Measurements from ENCODE around the gene PDE4D.

Gene PDE4D

DNA sequence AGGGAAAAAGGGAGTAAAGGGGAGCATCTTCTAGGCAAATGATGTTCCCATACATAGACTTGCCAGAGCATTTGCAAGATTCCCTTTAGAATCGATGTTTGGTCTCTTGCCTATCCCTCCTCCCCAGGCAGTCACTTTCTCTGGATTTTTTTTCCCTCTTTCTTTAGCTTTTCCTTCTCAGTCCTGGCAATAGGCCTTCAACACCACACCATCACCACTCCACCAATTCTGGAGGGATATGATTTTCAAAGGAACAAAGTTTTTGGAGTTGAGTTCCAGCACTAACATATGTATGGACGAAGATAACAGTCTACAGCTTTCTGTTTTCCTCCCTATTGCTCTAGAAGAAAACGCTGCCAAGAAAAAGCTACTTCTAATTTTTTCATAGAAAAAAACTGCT, 377.4 kb downstream of the PDE4D start:
- no peak for DNase-seq (ENCODE audit: low read depth)

DNA sequence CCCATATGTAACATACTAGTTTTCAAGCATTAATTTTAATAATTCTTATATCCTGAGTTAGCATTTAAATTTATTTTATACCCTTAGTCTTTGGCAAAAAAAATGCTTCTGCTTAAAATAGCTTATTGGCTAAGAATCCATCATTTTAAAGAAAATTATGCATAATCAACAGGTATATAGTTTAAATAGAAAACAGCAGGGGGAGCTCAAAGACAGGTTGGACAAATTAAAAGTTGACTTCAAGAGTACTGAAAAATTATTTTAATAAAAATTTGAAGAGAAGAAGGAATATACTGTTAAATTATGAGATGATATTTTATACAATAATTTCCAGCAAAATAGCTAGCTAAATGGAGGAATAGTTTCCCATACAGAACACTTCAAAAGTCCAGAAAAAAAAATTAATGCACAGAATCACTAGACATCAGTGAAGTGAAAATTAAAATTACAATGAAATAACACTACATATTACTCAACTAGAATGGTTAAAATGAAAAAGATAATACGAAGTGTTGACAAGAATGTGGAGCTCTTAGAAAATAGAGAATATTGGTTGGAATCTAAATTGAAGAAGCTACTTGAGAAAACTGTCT, 387.1 kb downstream of the PDE4D start:
- no peak for DNase-seq (ENCODE audit: low read depth)

DNA sequence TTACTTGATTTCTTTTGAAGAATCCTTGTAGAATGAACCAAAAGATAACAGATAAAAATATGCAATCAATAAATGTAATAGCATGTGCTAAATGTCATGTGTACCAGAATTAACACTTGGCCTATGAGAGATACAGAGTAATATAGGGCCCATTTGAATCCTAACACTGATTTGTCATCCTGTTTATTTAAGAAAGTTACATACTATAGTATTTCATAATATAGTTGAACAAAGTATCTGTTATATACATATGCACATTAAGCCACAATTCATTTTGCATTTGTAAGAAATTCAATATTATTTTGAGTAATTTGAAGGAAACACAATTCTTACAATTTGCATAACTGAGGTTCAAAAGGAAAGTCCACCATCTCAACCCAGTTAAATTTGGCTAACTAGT, 389.5 kb downstream of the PDE4D start:
- no peak for DNase-seq (ENCODE audit: low read depth)

DNA sequence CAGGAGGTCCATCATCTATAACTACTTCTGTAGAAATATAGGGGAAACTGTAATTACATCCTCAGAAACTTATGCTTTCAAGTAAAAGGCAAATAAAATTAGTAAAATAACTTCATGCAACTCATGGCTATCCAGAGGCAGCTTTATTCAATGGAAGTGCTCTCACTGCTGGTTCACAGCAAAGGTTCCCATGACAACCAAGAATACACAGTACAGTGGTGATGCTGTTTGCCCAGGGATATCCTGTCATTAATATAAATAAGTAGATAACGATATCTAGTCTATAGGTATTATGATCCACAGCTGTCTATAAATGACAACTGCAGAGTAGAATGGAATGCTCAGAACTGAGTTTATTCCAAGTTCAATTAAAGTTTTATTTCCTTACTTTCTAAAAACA, 390.3 kb downstream of the PDE4D start:
- no peak for DNase-seq (ENCODE audit: low read depth)

GRCh38 chr5:59501316-59501715, 392.2 kb downstream of the PDE4D start:
- no peak for DNase-seq (ENCODE audit: low read depth)

- no peak for DNase-seq (ENCODE audit: low read depth)
Measured at GRCh38 chr5:59500014-59500413, 393.5 kb downstream of the PDE4D start.

- no peak for DNase-seq (ENCODE audit: low read depth)
Measured at GRCh38 chr5:59497207-59497606, 396.3 kb downstream of the PDE4D start.

DNA sequence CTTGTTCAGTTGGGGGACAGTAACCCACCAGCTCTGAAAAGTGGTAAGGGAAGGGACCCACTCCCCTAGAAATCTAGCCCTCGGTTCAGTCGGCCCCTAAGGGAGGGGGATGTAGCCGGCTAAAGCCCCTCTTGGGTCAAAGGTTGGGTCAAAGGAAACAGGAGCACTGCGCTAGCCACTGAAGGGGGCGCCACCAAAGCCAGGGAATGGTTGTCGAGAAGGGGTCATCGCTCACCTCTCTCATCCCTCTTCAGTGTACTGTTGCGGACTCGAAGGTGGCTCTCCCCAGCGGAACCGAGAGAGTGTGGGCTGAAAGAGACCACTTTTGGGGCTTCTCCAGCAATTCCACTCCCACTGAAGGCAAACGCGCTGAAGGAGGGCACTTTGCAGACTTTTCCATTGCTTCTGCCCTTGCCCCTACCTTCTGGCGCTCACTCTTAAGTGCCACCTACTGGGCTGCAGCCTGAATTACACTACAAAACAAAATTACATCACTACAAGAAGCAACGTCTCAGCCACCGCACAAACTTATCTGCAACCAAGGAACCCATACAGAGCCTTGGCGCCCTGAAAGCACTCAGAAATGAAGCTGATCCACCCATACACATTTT, 396.9 kb downstream of the PDE4D start:
- DNase-seq (ENCODE audit: low read depth) = no peak

GRCh38 chr5:59491945-59492344, 401.6 kb downstream of the PDE4D start:
- no peak for DNase-seq (ENCODE audit: low read depth)

DNA sequence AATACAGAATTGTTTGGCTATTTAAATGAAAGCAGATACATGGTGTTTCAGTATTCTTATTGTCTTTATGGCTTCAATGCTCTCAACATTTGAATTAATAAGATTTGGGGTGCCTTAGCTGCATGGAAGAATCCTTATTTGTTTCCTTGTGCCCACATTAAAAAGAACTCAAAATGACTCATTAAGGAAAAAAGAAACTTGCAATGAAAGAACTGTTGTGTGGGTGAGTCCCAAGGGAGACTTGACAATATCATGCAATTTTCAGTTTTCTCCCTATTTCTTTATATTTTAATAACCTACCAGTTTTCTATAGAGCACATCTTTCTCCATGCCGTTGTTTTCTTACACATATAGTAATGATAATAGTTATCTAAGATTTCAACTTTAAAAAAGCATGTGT, 404.0 kb downstream of the PDE4D start:
- DNase-seq (ENCODE audit: low read depth) = no peak

DNA sequence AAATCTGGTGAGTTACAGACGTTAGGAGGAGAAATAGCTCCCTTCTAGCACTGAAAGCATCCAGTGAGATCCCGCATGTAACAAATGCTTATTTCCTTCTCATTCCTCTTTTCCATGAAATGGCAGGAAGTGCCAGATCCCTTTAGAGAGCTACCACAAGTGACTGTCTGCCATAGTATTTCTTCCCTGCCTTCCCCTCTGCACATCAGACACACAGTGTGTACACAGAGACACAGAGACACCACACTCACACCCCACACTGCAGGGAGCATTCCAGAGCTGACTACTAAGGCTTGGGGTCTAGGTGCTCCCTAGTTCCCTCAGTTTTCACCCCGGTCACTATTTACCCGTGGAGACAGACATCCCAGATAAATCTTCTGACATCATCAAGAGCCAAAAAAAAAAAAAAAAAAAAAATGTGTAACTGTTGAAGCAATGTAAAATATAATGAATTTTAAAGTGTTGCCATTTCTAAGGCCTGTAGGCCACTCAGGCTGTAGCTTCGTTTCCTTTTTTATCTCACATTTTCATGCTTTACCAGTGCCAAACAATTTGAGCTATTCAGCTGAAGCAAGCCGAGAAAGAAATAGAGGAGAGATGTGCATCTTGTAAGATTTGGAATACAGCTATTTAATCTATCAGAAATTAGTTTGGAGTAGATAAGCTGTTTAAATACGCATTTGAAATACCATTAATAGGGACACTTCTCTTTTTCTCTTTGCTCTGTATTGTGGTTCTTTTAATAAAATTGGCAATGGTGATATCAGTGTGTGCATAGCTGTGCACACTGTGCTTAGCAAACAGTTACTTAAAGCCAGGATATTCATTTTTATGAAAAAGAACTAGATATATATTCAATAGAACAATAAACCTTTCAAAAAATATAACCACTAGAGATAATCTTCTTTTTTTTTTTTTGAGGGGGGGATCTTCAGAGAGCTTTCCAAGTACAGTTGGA, 405.5 kb downstream of the PDE4D start:
- DNase-seq (ENCODE audit: low read depth) = no peak

GRCh38 chr5:59487068-59487686, 406.3 kb downstream of the PDE4D start:
- DNase-seq (ENCODE audit: low read depth) = no peak

GRCh38 chr5:59486508-59486907, 407.0 kb downstream of the PDE4D start:
- no peak for DNase-seq (ENCODE audit: low read depth)

DNA sequence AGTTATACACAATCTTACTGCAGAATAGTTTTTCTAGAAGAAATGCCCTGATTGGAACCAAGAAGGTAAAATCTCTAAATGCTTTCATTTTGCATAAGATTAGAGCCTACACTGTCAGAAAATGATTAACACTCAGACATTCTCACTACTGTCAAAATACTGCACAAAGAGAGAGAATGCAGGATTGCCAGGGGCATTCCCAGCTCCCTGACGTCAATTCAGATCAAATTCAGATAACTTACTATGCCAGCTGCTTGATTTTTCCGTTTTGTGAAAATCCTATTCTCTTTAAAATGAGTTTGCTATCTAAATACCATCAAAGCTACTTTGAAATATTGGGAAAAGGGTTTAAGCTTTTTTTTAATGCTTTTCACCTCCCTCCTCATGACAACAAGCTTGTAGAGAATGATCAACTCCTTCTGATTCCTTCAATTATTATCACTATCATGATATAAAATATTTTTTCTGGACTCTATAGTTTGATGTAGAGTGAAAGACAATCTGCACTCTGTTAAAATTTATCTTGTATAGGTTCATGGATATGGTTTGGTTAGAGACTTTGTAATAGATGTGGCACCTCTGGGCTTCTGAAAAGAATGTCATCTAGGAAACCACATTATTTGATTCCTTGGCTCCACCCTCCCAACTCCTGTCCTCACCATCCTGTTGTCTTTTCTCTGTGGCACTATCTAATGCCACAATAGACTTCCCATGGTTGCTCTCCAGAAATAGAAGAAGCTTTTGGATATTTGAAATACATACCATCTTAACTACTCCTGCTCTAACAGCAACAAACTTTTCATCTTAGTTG, 407.7 kb downstream of the PDE4D start:
- no peak for DNase-seq (ENCODE audit: low read depth)

GRCh38 chr5:59485107-59485506, 408.4 kb downstream of the PDE4D start:
- no peak for DNase-seq (ENCODE audit: low read depth)

DNA sequence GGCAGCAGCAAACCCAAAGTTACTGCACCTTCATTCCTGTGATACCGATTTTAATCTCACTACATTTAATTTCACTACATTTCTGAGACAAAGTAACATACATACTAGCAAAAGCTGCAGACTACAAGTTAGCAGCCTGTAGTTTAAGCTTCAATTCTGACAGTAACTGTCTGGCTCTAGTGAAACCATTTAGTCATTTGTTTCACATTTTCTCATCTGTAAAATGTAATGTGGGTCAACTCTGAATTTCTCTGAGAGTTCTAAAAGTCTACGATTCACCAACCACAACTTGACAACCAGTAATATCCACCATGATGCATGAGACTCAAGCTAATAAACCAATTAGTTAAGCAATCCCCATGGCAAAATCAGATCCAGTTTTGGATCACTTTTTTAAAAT, 408.9 kb downstream of the PDE4D start:
- no peak for DNase-seq (ENCODE audit: low read depth)

- no peak for DNase-seq (ENCODE audit: low read depth)
Measured at GRCh38 chr5:59483971-59484472, 409.5 kb downstream of the PDE4D start.

DNA sequence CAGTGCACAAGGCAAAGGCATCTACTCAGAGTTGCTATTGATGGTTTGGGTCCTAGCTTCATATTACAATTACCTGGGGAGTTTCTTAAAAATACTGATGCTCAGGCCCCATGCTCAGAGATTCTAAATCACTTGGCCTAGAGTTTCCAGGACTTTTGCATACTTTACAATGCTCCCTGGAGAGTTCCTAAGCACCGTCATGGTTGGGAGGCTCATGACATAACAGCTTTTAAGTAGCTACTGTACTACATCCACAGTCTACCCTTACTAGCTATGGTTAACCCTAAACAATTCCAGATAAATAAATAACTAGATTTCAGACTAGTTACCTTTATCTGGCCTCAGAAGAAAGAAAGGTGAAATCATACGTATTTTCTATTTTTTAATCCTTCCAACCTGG, 414.4 kb downstream of the PDE4D start:
- no peak for DNase-seq (ENCODE audit: low read depth)

DNA sequence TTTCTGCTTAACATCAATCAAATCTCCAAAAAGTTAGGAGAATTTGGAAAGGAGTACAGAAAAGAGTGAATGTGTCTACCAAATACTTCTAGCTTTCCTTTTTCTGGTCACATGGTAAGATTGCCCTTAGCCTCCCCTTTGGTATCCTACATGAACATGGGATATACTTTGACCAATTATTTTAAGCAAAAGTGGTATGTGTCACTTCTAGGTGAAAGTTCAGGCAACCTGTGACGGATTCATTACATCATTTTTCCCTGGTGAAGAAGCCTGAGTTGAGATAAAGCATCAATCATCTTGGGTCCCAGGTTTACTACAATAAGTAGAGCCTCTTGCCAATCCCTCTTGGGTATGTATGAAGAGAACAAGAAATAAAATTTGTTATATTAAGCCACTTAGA, 419.2 kb downstream of the PDE4D start:
- no peak for DNase-seq (ENCODE audit: low read depth)

- DNase-seq (ENCODE audit: low read depth) = no peak
Measured at GRCh38 chr5:59473611-59474010, 419.9 kb downstream of the PDE4D start.

DNA sequence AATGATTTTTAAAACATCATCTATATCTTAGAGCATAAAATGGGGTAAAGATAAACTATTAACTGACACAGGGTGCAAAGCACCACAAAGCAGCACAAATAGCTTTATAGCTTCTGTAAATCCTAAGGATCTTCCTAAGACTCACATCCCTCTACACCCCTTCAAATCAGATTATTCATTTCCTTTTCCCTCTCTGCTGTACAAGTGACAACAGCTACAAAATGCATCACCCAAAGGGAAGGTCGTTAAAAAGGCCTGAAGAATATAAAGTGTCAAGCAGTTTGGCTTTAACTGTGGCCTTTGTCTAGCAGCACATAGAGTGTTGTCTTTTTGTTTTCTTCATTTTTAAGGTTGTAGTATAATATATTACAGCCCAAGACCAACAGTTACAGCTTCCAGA, 422.1 kb downstream of the PDE4D start:
- DNase-seq (ENCODE audit: low read depth) = no peak

- no peak for DNase-seq (ENCODE audit: low read depth)
Measured at GRCh38 chr5:59467969-59468368, 425.6 kb downstream of the PDE4D start.
